ENCODE results near the gene CACNA2D1.

DNA sequence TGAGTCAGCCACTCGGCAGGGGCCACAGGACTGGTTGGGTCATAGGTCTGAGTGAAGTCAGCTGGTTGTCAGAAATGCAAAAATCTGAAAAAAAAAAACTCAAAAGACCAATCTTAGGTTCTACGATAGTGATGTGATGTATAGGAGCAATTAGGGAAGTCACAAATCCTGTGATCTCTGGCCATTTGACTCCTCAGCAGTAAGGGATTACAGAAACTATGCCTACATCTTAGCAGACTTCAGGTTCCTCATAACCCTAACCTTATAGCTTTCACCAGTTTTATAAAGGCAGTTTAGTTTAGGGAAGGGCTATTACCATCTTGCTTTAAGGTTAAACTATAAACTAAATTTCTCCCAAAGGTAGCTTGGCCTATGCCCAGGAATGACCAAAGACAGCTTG, 510.6 kb downstream of the CACNA2D1 start:
- TF ChIP-seq, protein P1, sequence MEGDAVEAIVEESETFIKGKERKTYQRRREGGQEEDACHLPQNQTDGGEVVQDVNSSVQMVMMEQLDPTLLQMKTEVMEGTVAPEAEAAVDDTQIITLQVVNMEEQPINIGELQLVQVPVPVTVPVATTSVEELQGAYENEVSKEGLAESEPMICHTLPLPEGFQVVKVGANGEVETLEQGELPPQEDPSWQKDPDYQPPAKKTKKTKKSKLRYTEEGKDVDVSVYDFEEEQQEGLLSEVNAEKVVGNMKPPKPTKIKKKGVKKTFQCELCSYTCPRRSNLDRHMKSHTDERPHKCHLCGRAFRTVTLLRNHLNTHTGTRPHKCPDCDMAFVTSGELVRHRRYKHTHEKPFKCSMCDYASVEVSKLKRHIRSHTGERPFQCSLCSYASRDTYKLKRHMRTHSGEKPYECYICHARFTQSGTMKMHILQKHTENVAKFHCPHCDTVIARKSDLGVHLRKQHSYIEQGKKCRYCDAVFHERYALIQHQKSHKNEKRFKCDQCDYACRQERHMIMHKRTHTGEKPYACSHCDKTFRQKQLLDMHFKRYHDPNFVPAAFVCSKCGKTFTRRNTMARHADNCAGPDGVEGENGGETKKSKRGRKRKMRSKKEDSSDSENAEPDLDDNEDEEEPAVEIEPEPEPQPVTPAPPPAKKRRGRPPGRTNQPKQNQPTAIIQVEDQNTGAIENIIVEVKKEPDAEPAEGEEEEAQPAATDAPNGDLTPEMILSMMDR (IDR thresholded peaks at IDR 0.05), result no peak
- TF ChIP-seq POLR2A (IDR thresholded peaks at IDR 0.05), result no peak
